GM21529 (cell line): ENCODE measurements around the gene FAM53A.
A peak's percentile ranks its signal among the peaks of the same experiment; 100 is the strongest.

Source experiments
- ATAC-seq: cut with Tn5 transposase; IDR thresholded peaks from one replicate; pipeline ENCODE4 v1.9.1; 2021; ENCODE audit not compliant: unreplicated experiment

FAM53A gene, protein sequence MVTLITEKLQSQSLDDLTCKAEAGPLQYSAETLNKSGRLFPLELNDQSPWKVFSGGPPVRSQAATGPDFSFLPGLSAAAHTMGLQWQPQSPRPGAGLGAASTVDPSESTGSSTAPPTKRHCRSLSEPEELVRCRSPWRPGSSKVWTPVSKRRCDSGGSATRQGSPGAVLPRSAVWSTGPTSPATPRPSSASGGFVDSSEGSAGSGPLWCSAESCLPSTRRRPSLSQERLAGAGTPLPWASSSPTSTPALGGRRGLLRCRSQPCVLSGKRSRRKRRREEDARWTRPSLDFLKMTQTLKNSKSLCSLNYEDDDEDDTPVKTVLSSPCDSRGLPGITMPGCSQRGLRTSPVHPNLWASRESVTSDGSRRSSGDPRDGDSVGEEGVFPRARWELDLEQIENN

DNA sequence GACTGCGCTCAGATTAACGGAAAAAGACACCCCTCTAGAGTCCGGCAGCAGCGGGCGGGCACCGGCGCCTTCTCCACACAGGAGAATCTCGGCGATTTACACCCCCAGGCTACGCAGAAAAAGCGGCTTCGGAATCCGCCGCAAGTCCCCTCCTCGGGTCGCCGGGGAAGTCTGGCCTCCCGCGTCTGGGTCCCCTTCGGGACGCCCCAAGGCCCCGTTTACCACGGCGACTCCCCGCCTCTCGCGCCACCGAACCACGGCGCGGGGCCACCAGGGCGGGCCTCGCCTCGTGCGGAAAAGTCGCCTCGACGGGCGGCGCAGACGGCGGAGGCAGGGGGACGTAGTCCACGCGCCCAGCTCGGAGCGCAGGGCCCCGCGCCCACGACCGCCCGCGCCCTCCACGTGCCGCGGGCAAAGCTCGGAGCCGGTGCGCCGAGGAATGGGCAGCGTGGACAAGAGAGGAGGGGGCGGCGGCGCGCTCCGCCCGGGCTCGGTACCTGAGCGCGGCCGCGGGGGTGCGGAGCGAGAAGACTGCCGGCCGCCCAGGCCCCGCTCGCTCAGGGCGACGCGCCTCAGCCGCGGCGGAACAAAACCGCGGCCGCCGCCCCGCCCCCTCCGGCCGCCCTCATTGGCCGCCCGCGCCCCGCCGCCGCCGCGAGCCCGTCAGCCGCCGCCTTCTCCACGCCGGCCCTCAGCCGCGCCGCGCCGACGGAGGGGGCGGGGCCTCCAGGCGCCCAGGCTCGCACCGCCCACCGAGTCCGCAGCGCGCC lies at the start of gene FAM53A:
FAM53A (minus strand) TSS at position 578 of the 770 bp plus-strand sequence. CDS start 15,572 bp downstream, outside the sequence.
- ATAC-seq: peak; percentile 85

DNA sequence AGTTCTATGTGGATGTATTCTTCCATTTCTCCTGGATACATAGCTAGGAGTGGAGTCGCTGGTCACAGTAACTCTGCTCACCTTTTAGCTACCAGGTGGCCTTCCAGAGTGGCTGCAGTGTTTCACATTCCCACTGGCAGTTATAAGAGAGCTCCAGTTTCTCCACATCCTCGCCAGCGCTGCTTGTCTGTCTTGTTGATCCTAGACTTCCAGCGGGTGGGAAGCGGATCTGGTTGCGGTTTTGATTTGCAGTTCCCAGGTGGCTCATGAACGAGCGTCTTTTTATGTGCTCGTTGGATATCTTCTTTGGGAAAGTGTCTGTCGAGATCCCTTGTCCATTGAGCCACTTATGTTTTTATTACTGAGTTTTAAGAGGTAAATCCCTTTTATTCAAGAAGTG lies 48.8 kb upstream of the FAM53A start:
- ATAC-seq: no peak

DNA sequence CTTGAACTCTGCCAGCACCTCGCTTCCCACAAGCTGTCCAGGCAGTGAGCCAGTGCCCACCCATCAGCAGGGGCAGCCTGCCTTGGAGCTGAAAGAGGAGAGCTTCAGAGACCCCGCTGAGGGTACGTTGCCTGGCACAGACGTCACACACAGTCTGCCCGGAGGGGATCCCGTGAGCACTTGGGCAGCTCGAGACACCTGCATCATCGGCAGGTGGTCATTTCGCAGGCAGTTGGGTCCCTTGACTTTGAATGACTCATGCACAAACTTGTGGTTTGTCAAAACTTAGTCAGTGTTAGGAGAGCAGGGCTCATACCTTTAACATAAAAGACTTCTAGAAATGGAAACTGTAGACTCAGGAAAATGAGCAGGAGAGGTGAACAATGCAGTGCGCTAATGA lies 47.1 kb upstream of the FAM53A start:
- ATAC-seq: no peak

DNA sequence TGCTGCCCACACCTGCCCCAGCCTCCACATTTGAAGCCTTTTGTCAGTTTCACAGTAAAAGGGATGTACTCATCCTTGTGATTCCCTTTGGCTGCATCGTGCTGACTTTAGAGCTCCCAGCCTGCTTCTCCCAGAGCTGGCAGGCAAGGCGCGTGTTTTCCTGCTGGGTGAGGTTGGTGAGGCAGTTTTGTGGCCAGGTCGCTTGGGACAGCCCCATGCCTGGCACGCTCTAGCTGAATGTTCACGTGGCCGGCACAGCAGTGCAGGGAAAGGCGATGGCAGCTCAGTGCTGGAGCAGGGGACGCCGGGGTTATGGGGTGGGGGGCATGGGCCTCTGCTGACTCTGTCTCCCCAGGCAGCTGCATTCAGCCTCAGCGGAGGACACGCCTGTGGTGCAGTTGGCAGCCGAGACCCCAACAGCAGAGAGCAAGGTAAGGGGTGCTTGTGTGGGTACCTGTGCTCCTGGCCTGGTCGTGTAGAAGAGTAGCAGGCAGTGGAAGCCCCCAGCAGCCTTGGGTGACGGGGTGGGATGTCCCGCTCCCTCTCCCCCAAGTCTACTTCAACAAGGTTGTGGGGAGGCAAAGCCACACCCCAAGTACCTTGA lies 46.5 kb upstream of the FAM53A start:
- ATAC-seq: no peak

DNA sequence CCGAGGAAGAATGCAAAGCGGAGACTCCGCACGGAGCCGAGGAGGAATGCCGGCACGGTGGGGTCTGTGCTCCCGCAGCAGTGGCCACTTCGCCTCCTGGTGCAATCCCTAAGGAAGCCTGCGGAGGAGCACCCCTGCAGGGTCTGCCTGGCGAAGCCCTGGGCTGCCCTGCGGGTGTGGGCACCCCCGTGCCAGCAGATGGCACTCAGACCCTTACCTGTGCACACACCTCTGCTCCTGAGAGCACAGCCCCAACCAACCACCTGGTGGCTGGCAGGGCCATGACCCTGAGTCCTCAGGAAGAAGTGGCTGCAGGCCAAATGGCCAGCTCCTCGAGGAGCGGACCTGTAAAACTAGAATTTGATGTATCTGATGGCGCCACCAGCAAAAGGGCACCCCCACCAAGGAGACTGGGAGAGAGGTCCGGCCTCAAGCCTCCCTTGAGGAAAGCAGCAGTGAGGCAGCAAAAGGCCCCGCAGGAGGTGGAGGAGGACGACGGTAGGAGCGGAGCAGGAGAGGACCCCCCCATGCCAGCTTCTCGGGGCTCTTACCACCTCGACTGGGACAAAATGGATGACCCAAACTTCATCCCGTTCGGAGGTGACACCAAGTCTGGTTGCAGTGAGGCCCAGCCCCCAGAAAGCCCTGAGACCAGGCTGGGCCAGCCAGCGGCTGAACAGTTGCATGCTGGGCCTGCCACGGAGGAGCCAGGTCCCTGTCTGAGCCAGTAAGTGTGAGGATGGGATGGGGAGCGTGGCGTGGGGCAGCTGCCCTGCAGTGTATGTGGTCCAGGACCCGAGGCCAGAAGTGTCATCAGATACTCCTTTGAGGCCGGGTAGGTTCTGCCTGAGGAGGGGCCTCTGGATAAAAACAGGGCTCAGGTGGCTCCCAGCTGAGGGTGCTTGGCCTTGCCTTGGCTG lies 44.2 kb upstream of the FAM53A start:
- no peak for ATAC-seq

DNA sequence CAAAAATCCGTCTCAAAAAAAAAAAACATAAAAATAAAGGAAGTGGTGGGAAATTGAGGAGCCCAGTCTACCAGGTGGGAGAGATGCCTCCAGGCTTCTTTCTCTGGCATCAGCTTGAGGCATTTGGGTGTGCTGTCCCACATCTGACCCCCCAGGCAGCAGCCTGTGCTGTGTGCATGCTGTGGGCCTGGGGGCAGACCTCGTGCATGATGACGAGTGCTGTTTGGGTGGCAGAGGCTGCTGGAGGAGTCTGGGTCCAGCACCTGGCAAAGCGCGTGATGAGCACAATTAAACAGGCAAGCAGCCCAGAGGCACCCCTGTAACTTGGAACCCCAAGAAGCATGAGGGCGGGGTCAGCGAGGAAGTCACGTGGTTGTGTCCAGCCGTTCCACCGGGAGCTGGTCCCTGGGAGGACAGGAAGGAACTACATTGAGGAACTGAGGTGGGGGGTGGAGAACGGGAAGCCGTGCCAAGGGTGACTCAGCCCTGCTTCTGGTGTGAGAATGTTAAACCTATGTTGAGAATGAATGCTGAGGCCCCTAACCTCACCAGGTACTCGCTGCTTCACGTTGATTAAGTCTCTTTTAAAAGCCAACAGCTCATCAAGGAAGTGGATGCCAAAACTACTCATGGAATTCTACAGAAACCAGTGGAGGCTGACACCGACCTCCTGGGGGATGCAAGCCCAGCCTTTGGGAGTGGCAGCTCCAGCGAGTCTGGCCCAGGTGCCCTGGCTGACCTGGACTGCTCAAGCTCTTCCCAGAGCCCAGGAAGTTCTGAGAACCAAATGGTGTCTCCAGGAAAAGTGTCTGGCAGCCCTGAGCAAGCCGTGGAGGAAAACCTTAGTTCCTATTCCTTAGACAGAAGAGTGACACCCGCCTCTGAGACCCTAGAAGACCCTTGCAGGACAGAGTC lies 43.3 kb upstream of the FAM53A start:
- no peak for ATAC-seq

DNA sequence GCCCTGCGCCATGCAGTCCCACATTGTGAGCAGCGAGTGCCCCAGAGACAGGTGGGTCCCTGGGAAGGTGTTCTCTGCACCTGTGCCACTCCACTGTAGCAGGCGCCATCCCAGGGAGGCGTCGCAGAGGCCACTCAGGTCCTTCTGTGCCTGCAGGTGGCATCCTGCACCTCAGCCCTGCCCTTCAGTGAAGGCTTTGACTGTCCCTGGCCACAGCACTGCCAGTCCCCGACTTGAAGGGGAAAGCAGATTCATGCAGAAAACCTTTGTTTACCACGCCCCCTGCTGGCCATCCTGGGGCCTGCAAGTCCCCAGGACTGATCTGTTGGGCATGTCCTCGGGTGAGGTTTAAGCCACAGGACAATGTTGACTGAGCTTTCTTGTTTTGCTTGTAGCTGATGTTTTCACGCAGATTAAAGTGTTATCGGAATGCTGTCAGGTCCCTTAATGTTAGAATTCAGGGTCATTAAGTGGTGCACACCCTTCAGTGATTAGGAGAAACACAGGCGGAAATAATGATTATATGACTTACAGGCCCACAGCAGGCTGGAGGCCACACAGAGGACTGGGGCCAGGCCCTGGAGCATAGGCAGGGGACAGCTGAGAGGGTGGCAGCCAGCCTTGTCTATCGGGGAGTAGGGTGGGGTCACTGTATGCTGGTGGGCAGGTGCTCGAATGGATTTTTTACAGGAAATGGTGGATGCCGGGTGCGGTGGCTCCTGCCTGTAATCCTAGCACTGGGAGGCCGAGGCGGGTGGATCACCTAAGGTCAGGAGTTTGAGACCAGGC lies 42.2 kb upstream of the FAM53A start:
- peak; percentile 36 for ATAC-seq

DNA sequence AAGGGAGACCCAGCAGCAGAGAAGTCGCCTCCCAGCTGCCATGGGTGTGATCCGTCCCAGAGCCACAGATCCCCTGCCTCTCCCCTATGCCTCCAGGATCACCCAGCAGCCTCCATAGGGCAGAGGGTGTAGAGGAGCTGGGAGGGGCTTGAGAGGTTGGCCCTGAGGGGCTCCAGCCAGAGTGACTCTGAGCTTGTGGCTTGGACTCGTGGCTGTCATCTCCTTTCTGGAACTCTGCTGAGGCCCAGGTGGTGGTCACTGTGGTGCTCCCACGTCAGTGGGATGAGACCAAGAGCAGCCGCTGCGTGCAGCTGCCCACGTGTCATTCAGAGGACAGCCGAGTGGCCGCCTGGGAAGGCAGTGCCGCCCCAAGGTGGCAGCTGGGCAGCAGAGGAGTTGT lies 41.4 kb upstream of the FAM53A start:
- no peak for ATAC-seq

DNA sequence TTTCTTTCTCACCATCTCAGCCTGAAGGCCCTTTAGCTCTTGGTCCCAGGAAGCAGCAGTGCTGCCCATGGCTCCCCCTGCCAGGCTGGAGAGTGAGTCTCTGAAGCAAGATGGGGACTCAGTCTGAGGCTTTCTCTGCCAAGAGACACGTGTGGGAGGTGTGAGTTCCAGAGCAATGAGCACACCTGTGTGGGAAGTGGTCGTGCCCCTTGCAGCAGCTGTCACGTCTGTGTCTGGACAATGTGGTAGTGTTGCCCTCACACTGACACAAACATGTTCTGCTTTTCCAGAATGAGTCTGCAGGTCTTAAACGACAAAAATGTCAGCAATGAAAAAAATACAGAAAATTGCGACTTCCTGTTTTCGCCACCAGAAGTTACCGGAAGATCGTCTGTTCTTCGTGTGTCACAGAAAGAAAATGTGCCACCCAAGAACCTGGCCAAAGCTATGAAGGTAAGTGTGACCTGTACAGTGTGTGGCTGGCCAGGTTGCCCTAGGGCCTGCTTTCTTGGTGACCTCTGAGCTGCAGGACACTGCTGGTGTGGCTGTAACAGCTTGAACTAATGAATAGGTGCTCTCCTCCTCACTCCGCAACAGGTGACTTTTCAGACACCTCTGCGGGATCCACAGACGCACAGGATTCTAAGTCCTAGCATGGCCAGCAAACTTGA lies 39.2 kb upstream of the FAM53A start:
- no peak for ATAC-seq

DNA sequence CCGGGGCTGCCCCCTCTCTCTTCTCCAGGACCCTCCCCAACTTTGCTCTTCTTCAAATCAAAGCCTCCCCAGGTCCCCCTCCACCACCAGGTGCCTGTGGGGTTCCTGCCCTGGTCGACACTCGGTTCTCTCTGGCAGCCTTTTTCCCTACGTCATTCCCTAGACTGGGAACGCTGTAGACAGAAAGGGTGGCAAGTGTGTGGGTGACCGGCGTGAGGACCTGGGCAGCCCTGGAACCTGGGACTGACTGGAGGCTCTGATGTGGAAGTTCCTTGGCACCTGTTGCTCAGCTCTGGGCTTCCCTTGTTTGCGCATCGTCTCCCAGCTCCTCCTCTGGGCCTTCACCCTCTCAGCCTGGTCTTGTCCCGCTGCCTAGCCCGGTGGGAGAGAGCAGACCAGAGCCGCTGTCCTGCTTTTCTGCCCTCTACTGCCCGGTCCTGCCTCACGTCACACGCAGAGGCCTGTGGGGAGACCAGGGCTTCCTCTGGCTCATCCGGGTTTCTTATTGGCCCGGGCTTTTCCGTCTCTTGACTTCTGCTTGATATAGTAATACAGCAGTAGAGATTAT lies 38.5 kb upstream of the FAM53A start:
- no peak for ATAC-seq

DNA sequence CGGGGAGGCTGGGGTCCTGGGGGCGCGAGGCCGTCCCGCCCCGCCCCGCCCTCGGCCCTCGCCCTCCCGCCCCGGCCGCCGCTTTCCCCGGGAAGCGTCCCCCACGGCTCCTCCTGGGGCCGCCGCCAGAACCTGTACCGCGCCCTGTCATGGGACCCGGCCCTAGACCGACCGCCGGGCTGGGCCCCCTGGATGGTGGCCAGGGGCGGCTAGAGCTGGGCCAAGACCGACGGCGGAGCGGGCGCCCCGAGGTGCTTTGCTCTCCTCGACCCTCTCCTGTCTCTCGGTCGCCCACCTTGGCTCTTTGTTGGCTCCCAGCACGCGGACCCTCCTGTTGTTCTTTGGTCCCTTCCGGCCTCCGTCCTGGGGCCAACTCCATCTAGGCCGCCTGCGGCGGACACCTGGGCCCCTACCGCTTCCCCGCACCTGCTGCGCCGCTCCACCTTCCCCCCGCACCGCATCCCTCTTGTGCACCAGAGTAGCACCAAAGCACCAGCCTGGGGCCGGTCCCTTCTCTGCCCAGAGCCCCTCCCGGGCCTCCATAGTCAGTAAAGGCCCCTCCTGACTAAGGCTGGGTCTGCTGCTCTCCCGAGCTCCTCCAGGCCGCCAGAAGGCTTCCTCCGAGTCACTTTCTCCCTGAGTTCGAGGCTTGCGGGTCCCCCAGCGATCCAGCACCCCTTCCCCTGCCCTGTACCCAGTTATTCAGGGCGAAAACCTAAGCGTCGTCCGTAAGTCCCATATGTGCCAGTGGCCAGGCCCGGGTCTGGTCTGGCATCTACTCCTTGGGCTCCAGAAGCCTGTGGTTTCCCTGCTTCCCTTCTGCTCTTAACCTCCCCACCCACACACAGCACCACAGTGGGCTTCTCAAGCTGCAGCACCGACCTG lies 37.8 kb upstream of the FAM53A start:
- ATAC-seq: peak; percentile 1

DNA sequence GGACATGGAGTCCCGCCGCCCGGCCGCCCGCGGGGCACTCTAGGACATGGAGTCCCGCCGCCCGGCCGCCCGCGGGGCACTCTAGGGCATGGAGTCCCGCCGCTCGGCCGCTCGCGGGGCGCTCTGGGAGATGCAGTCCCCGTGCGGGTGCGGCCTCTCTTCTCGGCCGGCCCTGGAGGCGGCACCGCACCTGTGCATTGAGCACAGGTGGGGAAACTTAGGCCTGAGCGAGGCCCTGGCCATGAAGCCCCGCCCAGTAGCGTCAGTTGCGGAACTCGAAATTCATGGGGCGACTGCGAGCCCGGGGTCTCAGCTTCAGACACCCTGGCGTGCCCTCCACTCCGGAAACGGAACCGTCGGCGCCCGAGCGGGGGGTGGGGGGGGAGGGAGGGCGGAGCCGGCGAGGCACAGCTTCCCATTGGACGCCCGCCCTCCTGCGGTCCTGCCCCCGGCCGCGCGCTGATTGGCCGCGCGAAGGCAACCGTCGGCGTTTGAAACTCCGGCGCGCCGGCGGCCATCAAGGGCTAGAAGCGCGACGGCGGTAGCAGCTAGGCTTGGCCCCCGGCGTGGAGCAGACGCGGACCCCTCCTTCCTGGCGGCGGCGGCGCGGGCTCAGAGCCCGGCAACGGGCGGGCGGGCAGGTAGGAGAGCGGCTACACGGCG lies 37.0 kb upstream of the FAM53A start, which contains the start of the genes TACC3 and TMEM129:
TACC3 (plus strand) TSS at position 519 of the 663 bp plus-strand sequence. CDS start 1,901 bp downstream, outside the sequence.
TMEM129 (minus strand) TSS at position 321 of the 663 bp plus-strand sequence. CDS start 486 bp downstream, outside the sequence.
- peak; percentile 78 for ATAC-seq

DNA sequence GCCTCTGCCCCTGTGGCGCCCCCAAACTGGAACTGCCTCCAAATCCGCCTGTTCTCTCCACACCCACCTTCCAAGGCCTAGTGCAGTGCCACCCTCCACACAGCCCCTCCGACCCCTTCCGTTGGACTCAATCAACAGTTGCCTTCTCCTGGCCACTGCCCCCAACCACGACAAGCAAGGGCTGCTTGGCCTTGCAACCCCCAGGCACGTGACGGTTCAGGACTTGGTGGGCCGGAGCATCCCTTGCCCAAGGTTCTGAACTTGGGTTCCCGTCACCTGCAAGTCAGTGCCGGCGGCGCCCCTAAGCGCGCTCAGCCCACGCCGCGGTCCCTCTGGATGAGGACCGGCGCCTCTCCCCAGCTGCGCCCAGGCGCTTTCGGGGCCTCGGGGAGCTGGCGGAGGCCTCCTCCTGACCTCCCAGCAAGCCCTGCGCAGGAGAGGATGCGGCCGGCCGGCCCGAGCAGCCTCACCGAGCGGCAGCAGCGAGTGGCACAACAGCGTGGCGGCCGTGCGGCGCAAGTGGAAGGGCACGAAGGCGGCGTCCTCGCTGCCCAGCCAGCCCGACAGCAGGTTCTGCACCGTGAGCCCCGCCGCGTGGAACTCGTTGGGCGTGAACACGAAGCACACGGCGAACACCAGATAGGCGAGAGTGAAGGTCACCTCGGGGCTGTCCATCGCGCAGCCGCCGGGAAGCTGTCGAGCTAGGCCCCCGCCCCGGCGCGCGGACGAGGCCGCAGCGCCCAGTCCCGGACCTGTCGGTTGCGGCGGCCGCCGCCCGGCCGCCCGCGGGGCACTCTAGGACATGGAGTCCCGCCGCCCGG lies 36.3 kb upstream of the FAM53A start:
- peak; percentile 23 for ATAC-seq

DNA sequence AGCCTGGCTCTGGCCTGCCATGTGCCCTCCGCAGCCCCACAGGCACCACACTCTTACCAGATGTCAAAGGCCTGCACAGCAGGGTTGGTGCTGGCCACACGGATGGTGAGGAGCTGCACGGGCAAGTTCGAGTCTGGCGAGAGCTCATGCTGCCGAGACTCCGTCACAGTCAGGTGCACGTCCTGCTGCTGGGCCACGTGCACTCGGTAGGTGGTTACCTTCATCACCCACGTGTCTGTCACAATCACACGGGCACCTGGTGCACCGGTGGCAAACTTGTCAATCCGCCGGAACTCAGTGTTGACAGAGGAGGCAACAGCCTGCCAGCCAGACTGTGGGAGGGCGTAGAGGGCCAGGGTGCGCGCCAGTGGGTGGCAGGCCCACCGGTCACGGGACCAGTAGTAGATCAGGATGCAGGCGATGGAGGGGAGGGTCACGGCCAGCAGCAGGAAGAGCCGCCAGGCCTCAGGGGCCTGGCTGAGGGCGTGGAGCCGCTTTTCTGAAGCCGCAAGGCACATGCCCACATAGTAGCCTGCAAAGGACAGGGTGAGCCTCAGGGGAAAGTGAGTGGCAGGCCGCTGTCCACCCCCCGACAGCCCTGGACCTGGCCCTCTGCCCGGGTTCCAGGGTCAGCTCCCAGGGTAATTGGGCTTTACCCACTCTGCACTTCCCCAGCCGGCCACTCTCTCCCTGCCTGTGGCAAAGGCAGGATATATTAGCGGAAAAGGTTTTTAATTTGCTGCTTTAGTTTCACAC lies 34.2 kb upstream of the FAM53A start:
- no peak for ATAC-seq
